GM19351 (cell line): ENCODE data around the gene THY1.
"Not testable (repeated sequence)": the region's sequence is repeated elsewhere in the genome, so short reads cannot be mapped to it uniquely, and the experiment has no call there.

Source experiments
- ATAC-seq: cut with Tn5 transposase; IDR thresholded peaks from one replicate; pipeline ENCODE4 v1.9.1; 2021; ENCODE audit warnings: mild to moderate bottlenecking, moderate library complexity; ENCODE audit not compliant: unreplicated experiment

THY1 gene

DNA sequence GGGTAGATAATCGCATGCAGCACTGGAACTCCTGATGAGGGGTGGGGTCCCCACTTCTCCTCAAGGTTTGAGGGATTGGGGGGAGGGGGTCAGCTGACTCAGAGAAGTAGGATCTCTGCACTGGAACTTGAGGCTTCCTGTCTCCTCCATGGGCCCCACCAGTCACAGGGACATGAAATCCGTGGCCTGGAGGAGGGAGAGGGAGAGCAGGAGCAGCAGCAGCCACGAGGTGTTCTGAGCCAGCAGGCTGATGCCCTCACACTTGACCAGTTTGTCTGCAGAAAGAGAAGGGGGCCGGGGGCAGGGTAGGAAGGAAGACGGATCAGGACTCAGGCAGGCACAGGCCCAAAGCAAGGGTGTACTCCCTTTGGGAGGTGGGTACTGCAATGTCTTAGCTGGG is 3.7 kb downstream of the THY1 start:
- ATAC-seq, result no peak

DNA sequence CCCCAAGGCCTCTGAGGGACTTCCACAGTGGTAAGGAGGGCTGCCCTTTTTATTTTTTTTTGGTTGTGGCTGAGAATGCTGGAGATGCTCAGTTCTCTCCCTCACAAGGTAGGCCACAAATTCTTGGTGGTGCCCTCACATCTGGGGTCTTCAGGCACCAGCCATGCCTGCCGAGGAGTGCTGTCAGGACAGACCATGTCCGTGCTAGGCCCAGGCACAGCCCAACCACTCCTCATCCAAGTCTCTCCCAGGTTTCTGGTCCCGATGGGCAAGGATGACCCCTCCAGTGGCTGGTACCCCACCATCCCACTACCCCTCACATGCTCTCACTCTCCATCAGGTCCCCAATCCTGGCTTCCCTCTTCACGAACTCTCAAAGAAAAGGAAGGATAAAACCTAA is 4.2 kb downstream of the THY1 start:
- ATAC-seq, result no peak

DNA sequence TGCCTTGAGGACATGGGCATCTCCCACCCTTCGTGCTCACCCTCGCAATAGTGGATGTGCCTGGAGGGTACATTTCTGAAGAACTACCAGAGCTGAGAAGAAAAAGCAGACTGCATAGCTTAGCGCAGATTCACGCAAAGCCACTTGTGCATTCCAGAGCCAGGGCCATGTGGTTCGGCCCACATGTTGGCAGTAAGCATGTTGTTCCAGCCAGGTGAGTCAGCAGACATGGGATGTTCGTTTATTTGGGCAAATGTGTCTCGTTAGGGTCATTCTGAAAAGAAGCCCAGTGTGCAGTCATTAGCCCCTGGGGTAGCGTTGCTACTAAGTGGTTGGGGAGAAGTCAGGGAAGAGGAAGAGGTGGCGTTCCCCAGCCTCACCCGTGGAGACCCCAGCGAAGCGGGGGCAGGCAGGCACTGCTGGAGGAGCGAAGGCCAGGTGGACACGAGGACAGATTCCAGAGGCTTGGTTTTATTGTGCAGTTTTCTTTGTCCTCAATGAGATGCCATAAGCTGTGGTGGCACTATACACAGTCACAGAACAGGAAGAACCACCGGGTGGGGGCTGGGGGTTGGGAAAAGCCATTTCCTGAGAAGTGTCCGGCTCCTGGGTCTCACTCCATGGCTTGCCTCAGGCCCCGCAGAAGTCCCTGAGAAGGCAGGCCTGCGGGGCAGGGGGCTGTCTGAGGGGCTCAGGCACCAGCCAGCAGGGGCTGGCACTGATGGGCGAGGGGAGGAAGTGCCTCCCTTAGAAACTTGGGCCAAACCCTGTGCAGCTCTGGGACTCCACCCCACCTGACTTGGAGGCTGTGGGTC is 5.0 kb downstream of the THY1 start:
- no peak for ATAC-seq

DNA sequence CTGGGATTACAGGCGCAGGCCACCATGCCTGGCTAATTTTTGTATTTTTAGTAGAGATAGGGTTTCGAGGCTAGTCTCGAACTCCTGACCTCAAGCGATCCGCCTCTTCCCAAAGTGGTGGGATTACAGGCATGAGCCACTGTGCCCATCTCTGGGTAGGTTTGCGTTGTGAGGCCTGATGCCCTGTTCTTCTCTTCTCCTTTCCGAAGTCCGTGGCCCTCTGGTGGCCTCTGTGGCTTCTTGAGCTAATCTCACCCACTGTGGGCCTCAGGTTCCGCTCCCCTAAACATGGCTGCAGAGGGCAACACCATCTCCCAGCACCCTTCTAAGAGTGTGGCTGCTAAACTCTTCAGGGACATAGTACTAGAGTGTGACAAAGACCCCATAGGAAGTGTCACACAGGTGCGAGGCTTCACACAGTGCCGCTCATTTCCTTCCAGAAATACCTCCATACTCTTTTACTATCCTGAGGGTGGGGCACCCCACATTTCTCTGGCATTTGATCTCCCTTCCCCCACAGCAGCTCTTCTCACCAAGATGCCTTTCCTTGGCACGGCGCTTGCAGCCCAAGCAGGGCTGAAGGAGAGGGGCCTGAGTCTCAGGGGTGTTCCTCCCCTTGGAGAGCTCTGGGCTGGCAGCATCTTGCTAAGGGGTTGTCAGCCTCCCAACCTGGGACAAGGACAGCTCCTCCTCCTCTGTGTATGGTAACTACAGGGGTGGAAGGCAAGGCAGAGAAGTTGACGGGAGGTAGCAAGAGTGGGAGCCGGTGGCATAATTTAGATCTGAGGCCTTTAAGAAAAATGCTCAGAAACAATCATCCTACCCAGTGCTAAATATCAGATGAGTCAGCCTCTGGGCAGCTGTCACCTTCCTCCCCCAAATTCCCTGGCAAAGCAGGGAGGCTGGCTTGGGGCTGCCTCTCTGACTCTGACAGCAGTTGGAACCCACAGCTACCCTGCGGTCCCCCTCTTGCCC is 6.1 kb downstream of the THY1 start:
- ATAC-seq, result no peak

DNA sequence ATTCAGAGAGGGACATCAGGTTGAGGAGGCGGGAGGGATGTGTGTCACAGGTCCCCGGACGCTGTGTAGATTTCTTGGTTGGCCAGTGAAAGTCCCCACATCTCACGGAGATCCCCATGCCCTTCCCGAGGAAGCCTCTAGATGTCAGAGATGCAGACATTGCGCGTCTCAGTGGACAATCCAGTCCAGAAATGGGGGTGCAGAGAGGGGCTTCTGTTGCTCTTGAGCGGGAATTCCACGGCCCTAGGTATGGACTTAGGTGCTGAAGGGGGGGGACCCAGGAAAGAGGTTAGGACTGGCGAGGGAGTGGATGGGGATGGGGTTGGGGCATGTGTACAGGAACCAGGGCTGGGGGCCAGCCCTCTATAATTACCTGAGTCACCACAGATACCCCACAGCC is 7.0 kb downstream of the THY1 start:
- no peak for ATAC-seq

DNA sequence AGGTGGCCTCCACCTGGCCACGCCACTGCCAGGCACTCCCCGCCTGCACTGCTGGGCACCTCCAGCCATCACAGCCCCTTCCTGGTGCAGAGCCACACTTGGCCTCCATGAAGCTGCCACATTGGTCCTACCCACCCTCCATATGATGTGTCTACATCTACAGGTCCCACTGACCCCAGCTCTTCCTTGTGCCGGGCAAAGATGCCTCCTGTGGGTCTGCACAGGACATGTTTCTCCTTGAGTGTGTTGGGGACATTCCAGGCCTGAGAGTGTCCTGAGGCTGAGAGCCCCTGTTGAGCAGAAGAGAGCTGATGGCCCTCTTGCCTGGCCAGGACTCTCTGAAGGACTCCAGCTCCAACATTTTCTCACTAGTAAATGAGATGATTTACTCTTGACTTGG is 7.5 kb downstream of the THY1 start:
- ATAC-seq, result no peak

DNA sequence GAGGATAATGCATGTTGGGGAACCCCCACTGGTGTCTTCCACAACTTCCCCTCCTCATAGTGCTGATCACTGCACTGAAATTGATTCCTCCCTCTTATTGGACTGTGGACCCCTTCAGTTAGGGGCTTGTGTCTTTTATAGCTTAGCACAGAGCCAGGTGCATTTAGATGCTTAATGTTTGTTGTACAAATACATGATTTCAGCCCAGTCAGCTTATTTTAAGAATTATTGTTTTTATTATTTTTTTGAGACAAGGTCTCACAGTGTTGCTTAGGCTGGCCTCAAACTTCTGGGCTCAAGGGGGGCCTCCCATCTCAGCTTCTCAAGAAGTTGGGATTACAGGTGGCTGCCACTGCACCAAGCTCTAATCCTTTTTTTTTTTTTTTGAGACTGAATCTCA is 8.2 kb downstream of the THY1 start:
- ATAC-seq, result no peak

DNA sequence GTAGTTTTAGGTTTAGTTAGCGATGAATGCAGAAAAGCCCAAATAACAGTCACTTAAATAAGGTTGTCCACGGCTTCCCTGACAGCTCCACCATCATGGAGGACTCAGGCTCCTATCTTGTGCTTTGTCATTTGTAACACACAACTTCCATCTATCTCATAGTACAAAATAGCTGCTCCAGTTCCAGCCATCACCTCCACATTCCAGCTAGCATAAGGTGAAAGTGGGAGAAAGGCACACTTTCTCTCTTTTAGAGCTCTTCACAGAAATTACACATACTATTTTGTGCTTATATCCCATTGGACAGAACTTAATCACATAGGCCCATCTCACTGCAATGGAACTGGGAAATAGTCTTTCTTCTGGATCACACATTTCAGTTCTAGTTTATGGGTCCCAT is 8.7 kb downstream of the THY1 start:
- no peak for ATAC-seq

DNA sequence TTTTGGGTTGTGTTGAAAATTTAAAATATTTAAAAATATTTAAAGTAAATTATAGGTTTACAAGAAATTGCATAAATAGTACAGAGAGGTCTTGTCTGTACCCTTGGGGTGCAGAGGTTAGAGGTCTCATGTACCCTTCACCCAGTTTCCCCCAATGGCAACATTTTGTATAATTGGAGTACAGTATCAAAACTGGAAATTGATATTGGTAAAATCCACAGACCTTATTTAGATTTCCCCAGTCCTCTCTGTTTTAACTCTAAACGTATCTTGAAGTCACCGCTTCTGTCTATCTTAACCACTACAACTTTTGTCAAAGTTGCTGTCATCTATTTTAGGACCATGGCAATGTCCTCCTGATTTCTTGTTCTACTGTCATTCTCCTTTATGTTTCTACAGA is 10.9 kb downstream of the THY1 start:
- no peak for ATAC-seq

DNA sequence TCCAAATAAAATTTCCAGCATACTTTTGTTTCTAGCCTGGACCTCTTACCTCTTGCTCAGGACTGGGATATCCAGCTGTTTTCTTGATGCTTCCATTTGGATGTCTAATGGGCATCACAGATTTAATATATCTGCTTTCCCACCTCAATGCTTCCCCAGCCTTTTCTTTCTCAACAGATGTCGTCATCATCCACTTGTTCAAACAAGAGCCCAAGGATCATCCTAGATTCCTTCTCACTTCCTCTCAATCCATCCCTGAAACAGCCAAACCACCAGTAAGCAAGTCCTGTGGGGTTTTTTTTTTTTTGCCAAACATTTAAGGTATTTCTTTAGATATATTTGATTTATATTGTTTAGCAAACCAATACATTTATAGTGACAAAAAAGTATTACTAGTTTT is 12.5 kb downstream of the THY1 start:
- no peak for ATAC-seq

DNA sequence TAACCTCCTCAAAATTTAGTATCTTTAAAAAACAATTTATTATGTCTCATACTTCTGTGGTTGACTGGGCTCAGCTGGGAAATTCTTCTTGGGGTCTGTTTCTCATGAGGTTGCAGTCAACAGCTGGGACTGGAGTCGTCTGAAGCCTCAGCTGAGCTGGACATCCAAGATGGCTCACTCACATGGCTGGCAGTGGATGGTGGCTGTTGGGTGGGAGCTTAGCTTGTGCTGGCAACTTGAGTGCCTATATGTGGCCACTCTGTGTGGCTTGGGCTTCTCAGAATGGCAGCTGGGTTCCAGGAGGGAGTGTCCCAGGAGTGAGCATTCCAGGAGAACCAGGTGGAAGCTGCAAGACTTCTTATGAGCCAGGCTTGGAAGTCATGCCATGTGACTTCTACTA is 13.2 kb downstream of the THY1 start:
- ATAC-seq, result no peak

DNA sequence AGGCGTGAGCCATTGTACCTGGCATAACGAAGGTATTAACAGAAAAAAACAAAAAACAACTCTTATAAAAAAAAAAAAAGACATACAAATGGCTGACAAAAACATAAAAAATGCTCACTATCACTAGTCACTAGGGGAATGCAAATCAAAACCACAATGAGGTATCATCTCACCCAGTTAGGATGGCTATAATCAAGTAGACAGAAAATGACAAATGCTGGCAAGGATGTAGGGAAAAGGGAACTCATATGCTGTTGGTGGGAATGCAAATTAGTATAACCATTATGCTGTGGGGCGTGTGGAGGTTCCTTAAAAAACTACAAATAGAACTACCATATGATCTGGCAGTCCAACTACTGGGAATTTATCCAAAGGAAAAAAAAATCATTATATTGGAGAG is 17.0 kb downstream of the THY1 start:
- ATAC-seq, result no peak

DNA sequence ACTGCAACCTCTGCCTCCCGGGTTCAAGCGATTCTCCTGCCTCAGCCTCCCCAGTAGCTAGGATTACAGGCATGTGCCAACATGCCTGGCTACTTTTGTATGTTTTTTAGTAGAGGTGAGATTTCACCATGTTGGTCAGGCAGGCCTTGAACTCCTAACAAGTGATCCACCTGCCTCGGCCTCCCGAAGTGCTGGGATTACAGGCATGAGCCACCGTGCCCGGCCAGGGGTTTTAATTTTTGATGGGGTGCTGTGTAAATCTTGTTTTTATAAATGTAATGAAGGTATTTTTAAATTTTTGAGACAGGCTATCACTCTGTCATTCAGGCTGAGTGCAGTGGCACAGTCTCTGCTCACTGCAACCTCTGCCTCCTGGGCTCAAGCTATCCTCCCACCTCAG is 17.5 kb downstream of the THY1 start:
- not testable (repeated sequence) for ATAC-seq

DNA sequence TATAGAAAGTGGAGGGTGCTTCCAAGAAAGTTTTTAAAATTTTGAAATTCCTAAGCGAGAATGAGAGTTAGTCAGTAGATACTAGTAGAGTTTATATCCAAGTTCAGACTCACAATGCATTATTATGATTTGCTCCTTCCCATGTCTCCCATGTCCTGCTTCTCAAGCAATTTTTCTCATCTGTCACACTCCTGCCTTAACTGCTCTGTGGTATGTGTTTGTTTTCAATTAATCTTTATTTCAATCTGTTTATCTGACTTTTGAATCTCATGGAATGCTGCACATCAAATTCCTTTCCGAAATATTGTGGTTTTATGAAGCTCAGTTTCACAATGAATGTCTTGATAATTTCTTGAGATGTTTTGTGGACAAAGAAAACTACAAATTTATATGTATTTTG is 18.1 kb downstream of the THY1 start:
- ATAC-seq, result no peak

DNA sequence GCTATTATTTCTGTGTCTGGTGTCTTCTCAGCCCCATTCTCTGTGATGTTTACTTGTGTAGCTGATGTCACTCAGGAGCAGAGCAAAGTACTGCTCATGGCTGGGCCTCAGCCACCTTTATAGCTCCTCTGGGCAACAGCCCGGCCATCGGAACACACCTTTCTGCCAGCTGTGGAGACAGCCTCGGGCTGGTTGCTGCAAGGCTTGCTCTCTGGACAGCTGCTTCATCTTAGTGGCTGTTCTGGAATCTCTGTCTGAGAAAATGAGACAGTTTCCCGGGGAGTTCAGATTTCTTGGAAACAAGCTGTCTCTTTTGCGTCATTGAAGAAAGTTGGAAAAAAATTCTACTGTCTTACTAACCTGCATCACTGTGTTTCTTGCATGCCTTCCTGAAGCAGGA is 20.0 kb downstream of the THY1 start:
- ATAC-seq, result no peak

DNA sequence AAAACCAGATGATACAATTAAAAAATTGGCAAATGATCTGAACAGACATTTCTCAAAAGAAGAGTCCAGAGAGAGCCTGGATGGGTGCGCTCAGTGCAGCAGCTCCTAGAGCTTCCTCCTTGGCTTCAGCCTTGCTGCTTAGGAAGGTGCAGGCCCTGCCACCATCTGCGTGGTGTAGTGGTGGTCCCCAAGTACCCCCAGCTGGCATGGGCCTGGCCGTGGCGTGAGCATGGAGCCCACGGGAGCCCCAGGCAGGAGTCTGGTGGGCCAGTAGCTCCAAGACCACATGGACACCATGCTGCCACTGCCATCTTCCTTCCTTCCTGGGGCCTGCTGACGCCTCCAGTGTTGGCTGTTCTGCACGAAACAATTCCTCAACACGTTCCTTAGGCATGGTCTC is 20.5 kb downstream of the THY1 start:
- no peak for ATAC-seq

DNA sequence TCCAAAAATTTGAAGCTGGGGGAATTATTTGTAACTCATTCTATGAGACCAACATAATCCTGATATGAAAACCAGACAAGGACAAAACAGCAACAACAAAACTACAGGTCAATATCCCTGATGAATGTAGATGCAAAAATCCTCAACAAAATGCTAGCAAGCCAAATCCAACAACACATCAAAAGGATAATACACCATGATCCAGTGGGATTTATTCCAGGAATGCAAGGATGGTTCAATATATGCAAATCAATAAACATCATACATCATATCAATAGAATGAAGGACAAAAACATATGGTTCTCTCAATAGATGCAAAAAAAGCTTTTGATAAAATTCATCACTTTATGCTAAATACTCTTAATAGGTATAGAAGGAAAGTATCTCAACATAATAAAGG is 22.1 kb downstream of the THY1 start:
- ATAC-seq, result no peak

DNA sequence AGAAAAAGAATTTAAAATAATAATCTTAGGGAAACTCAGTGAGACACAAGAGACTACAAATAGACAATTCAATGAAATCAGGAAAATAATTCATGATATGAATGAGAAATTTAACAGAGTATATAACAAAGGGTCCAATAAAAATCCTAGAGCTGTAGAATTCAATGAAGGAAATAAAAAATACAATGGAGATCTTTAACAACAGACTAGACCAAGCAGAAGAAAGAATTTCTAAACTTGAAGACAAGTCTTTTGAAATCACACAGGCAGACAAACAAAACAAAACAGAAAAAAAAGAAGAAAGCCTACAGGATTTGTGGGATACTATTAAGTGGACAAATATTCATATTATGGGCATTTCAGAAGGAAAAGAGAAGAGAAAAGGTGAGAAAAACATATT is 25.2 kb downstream of the THY1 start:
- no peak for ATAC-seq

DNA sequence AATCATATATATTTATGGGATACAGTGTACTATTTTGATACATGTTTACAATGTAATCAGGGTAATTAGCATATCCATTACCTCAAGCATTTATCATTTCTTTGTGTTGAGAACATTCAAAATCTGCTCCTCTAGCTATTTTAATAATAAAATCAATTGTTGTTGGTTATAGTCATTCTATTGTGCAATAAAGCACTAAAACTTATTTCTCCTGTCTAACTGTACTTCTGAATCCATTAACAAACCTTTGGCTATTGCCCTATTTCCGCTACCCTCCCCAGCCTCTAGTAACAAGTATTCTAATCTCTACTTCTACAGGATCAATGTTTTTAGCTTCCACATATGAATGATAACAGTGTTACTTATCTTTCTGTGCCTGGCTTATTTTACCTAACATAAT is 26.1 kb downstream of the THY1 start:
- ATAC-seq, result no peak

DNA sequence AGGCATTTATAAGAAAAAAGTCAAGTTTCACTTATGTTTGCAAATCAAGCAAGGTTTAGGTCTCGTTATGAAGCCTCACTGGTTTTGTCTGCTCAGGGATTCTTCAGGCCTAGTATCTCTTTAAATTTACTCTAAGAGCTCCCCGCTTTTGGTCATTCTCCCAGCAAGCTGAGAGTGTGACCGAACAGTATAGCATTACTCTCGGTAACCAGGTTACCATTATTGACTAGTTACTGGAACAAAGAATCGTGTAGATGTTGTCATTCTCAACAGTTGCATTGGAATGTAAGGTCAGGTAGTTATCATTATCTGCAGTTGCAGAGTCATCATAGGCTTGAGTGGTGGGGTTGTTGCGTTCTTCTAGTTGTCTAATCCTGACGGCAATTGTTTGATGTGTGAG is 31.7 kb downstream of the THY1 start:
- ATAC-seq, result no peak

DNA sequence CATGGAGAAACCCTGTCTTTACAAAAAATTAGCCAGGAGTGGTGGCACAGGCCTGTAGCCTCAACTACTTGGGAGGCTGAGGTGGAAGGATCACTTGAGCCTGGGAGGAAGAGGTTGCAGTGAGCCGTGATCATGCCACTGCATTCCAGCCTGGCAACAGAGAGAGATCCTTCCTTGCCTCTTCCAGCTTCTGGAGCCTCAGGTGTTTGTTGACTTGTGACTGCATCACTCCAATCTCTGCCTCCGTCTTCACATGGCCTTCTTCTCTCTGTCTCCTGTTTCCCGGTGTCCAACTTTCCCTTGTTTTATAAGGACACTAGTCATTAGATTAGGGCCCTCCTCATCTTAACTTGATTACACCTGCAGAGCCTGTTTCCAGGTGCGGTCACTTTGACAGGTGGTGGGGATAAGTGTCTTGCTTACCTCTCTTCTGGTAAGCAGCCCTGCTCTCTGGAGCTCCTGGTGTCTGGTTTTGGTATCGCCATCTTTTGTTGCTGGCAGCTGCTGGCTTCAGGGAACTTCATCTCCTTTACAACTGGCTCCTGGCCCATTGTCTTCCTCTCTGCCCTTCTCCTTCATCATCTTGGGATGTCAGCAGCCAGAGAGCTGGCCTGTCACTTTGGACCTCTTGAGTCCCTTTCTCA is 33.2 kb downstream of the THY1 start:
- ATAC-seq, result peak; percentile 48

DNA sequence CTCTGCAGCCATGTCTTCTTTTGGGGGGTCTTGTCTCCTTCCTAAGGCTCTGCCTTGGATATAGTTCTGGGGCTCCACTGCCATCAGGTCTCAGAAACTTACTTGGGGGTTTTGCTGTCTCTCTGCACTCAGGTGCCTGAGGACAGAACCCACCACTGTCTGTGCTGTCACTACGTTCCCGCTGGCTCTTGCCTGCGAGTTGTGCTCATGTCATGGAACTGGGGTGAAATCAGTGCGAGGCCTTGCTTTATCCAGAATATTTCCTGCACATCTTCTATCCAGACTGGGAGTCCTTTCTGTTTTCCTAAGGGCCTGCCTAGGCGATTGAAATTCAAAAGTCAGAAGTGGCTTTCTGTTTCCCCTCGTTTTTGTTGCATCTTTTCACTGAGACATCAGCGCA is 34.9 kb downstream of the THY1 start:
- ATAC-seq, result no peak
